HTR-8/SVneo (cell line): ENCODE results near the gene TRA2B.

ENCODE experiments used
- DNase-seq: peaks from one replicate; pipeline ENCODE4 v3.0.0; 2011; ENCODE audit warnings: low spot score, mixed read lengths; ENCODE audit not compliant: insufficient read length
- FAIRE-seq: peaks from 2 replicates; lab custom pipeline; 2011; peaks lifted over from hg19 to GRCh38; lab: Jason Lieb, UNC

TRA2B gene

GRCh38 chr3:185937689-185938374, at the start of gene TRA2B:
Gene TRA2B (minus strand): TSS chr3:185938014. CDS start chr3:185937860, 154 bp downstream.
- peak; percentile 95 for DNase-seq
- FAIRE-seq = peak; percentile 90

DNA sequence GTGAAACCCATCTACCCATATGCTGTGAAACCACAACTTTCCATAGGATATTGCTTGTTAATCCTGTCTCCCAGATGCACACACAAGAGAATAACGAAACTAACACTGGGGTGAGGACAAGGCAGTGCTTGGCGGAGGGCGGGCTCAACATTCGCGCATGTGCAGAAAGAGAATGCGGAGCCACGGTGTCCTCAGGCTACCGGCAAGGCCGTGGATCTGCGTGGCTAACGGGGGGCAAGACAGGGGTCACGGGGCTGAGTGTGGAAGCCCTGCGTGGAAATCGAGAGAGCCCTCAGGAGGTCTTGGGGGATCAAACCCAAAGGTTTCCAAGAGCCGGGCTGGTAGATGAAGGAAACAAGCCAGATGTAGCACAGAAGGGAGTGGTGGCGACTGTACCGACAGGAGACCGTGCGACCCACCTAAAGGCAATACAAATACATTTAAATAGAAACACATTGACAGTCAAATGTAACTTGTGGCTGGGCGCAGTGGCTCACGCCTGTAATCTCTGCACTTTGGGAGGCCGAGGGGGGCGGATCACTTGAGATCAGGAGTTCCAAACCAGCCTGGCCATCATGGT, 48.5 kb upstream of the TRA2B start:
- DNase-seq (peak; percentile 33), FAIRE-seq (no peak)

DNA sequence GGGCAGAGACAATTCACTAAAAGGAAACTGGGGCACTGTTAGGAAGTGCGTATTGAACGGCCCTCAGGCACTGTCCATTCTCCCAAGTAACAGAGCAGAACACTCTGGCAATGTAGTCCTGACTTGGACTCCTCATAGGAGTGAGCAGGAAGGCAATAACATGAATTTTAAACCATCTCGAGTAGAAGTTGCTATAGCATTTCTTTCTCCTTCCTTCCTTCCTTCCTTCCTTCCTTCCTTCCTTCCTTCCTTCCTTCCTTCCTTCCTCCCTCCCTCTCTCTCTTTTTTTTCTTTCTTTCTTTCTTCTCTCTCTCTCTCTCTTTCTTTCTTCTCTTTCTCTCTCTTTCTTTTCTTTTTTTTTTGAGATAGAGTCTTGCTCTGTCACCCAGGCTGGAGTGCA, 46.4 kb upstream of the TRA2B start:
- no peak for FAIRE-seq

GRCh38 chr3:185983495-185984141, 45.8 kb upstream of the TRA2B start:
- FAIRE-seq (no peak), DNase-seq (peak; percentile 80)

More for the DNA sequence above, 46.4 kb upstream of the TRA2B start:
- no peak for DNase-seq

DNA sequence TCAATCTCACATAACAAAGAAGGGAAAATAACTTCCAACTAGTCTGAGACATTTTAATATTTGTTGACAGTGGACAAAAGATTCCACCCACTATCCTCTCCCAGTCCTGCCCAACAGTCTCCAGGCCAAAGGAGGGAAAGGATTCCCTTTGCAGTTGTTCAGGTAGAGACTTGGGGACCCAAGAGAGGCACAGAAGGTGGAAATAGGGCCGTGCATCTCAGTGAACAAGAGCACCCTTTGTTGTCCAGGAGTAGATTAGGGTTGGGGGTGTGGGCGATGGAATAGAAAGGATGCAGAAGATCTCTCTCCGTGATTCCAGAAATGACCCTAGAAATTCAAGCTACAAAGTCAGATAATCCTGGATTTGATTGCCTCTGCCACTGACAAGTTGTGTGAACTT, 44.8 kb upstream of the TRA2B start:
- no peak for FAIRE-seq
- no peak for DNase-seq

GRCh38 chr3:185981621-185982020, 43.8 kb upstream of the TRA2B start:
- DNase-seq (no peak), FAIRE-seq (no peak)

DNA sequence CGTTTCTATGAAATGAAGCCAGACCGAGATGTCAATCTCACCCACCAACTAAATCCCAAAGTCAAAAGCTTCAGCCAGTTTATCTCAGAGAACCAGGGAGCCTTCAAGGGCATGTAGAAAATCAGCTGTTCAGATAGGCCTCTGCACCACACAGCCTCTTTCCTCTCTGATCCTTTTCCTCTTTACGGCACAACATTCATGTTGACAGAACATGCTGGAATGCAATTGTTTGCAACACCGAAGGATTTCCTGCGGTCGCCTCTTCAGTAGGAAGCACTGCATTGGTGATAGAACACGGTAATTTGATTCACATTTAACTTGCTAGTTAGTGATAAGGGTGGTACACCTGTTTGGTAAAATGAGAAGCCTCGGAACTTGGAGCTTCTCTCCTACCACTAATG, 41.9 kb upstream of the TRA2B start:
- FAIRE-seq (no peak), DNase-seq (no peak)

GRCh38 chr3:185978516-185978915, 40.7 kb upstream of the TRA2B start:
- DNase-seq (no peak), FAIRE-seq (no peak)

GRCh38 chr3:185977679-185978040, 39.8 kb upstream of the TRA2B start:
- FAIRE-seq = no peak
- no peak for DNase-seq

DNA sequence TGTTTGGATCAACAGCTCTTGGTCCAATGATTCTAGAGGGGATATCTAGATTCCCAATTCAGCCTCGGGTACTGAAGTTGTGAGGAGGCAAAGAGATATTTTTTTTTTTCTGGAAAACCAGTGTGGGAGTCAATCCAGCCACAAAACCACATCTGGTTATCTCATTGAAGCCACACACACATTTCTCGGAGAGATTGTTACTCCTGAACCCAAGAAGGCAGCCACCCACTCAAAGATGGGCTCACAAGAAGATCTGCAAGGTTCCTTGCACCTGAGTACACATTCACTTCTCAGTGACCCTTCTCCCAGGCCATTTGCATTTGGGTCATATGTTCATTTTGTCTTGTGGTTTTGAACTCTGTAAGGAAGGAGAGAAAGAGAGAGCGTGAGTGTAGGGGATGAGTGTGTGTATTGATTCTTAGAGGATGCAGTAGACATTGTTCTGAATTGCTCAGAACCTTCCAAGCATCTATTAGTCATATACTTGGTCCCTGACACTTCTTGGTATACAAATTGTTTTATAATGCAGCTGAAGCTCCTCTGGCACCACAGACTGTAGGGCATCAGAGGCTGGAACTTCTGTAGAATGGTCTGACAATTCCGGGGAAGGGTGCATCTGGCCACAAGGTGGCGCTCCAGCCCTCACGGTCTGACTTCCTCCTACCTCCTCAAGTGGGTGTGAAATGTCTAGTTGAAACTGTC, 39.3 kb upstream of the TRA2B start:
- DNase-seq (peak; percentile 76), FAIRE-seq (peak; percentile 66)

DNA sequence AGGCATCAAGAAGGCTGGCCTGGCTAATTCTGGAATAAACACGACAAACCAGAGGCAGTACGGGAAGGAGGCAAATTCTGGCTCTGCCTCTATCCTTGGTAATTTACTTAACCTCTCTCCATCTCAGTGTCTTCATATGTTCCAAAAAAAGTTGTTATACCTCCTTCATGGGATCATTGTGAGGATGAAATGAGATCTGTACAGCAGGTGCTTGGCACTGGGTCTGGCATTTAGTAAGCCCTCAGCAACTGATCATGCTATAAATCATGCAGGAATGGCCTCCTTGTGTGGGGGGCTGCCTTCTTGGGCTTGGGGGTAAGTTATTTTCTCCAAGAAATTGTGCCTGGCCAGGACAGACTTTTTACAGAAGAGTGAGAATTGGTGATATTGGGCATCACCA, 38.3 kb upstream of the TRA2B start:
- no peak for FAIRE-seq
- DNase-seq = no peak

GRCh38 chr3:185971579-185971978, 33.8 kb upstream of the TRA2B start:
- FAIRE-seq (no peak), DNase-seq (no peak)

GRCh38 chr3:185968168-185968567, 30.4 kb upstream of the TRA2B start:
- FAIRE-seq = no peak

GRCh38 chr3:185966655-185967054, 28.8 kb upstream of the TRA2B start:
- FAIRE-seq (no peak), DNase-seq (no peak)

More at GRCh38 chr3:185968168-185968567, 30.4 kb upstream of the TRA2B start:
- DNase-seq = no peak

- no peak for DNase-seq
- FAIRE-seq = no peak
Measured at GRCh38 chr3:185965496-185965895, 27.7 kb upstream of the TRA2B start.

DNA sequence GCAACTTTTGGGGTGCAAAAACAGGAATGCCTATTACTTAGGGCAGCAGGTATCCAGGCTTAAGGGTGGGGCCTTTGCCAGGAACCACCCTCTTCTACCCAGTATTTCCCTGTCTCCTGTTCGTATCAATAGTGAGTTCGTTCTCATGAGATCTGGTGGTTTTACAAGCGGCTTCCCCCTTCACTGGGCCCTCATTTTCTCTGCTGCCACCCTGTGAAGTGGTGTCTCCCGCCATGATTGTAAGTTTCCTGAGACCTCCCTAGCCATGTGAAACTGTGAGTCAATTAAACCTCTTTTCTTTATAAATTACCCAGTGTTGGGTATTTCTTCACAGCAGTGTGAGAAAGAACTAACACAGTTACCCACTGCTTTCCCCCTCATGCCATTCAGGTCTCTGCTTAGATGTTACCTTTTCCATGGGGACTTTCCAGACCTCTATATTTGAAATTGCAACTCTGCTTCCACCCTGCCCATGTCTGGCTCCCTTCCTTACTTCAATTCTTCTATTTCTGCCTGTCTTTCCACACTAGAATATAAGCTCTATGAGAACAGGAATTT, 23.9 kb upstream of the TRA2B start:
- FAIRE-seq (no peak), DNase-seq (no peak)

DNA sequence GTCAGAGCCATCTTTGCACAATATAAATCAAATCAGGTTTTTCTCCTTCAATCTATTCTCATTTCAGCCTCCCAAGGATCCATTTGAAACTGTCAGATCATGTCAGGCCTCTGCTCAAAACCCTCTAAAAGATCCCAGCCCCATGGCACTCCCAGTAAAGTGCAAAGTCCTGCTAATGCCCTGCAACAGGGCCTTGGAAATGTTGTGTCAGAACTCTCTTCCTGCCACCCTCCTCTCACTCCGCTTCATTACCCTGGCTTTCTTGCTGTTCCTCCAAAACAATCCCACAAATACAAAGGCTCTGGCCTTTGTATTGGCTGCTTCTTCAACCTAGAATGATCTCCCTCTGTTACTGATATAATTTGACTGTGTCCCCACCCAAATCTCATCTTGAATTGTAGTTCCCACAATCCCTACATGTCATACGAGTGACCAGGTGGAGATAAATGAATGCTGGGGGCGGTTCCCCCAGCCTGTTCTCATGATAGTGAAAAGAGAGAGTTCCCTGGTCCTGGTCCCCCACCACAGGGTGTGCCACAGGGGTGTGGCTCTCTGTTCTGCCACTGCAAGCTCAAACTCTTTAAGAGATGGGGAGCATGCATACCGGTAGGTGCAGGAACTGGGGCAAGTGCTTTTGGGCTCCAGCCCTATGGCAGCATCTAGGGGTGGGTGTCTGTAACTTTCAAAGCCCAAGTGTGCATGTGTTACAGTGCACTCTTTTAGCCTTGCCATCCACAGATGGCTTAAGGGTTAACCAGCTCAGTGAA, 22.9 kb upstream of the TRA2B start:
- FAIRE-seq (no peak), DNase-seq (no peak)

- FAIRE-seq (no peak), DNase-seq (peak; percentile 44)
Measured at GRCh38 chr3:185959609-185960521, 22.1 kb upstream of the TRA2B start.

DNA sequence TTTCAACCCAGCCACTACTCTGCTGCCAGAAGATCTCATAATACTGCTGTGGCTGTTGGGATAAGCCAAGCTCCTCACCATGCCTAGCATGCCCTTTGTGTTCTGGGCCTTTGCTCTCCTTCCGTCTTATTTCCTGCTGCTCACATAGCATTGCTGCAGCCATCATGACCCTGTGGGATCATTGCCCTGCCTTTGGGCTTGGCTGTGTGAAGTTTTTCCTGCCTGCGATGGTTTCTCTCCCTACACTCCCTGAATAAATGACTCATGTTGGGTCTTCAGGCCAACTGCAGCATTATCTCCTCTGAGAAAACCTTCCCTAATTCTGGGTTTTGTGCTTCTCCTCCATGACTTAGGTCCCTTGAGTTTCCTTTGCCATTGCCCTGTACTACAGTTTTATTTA, 20.8 kb upstream of the TRA2B start:
- FAIRE-seq (no peak), DNase-seq (no peak)
